T-helper 2 cell treated with Interferon-gamma antibody and Interleukin-4, amounts not matched to agents 100 ng/mL and 5 ng/mL, for 36 hours (primary cell): ENCODE measurements around the gene NPIPA8. TPM values are rescaled to one million over a fixed set of nuclear protein-coding genes. Genes with fewer than 3 reads are reported as not detected.
"Not testable (repeated sequence)": the region's sequence is repeated elsewhere in the genome, so short reads cannot be mapped to it uniquely, and the experiment has no call there.

Source experiments
- intact Hi-C: fragments of 100-400 bp; cut with micrococcal nuclease; formaldehyde crosslinking; loops from one replicate; pipeline ENCODE4 v1.15.1; 2023
- total RNA-seq: library from RNA; stranded (reverse); gene quantifications from 2 replicates; pipeline ENCODE4 v1.2.3, GENCODE V29; 2022

Gene NPIPA8
- total RNA-seq, 1 donor from 2014 or later, result 0.48 TPM

DNA sequence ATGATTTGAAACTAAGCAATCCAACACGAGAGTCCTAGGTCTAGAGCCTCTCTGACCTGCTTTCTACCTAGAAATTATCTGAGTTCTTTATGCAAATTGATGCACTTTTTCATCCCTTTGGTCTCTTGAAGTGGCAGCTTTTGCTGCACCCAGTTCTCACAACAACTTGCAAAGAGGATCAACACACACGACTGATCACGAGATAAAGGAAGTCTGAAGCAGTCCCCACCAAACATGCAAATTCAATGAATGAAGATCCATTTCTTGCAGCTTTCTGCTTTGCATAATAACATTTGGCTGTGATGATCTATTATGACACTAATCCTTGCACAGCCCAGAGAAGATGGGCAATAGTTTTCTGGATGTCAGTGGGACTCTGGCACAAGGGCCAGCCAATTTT is 56.2 kb downstream of the NPIPA8 start:
- intact Hi-C loops, result not testable (repeated sequence)

DNA sequence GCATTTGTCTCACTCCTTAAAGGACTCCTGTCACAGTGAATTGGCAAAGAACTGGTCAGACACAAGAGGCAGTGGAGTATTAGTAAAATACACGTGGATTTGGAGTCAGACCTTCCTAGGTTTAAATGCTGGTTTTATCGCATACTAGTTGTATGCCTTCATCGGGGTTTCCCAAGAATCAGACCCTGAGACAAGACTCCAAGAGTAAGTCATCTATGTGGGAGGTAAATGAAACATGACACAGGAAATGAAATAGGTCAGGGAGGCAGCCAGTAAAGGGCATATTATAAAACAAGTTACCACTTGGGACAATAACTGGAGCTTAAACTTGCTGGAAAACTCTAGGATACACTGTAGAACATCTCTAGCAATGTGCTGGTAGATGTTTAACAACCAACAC is 59.8 kb downstream of the NPIPA8 start:
- intact Hi-C loops, result not testable (repeated sequence)

DNA sequence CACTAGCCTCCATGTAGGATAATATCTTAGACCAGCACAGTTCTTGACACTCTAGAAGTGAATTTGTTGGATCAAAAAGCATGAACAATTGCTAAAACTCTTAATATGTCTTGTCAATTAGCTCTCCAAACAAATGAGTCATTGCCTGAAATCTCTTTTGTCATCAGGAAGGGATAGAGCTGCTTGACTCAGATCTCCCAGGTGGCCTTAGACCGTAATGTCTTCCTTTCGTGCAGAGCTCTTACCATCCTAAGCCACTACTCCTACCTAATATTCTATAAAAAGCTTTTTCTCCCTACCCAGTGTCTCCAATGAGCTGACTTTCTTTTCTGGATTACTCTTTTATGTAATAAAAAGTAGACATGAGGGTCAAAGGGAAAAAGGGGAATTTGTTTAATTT is 66.4 kb downstream of the NPIPA8 start:
- intact Hi-C loops, result not testable (repeated sequence)

Other genes starting within 250 kb of the NPIPA8 start
- 97.7 and 115 TPM in 2 replicates for gene NOMO2, start 225.4 kb upstream of the NPIPA8 start, total RNA-seq